ENCODE measurements around the gene POU4F1.

Gene POU4F1

DNA sequence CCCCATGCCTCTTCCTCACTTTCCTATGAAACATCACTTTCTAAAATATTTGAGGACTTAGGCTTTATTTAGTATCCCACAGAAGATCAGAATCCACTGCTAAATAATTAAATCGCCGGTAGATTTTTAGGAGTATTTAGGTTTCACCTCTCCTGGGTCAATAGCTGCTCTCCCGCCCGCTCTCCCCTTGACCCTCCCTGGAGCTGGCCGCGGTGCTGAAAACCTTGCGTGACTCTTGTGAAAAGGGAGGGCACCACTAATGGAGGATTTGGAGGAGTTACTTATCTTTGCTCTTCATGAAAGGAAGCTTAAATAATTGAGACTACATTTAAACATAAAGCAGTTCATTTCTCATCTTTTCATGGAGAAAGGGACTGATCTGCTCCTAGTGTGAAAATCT, 14.1 kb downstream of the POU4F1 start:
- no peak for DNase-seq

GRCh38 chr13:78587395-78587794, 16.0 kb downstream of the POU4F1 start:
- no peak for DNase-seq

GRCh38 chr13:78586706-78587105, 16.6 kb downstream of the POU4F1 start:
- DNase-seq = no peak

DNA sequence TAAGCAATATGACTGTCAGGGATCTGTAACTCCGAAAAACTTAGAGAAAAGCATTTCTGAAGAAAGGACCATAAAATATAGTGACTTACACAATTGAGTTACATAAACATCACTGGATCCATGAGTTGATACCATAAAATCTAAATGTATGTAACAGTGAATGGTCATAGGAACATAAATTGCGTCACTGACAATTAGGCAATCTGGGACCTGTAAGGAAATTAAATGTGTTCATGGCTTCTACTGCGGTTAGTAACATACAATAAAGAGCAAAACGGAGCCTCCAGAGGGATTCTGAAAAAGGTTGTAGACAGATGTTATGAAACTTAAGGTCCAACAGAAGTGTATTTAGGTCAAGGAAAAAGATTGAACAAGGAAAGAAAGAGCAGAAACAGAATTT, 27.1 kb downstream of the POU4F1 start:
- no peak for DNase-seq

- no peak for DNase-seq
Measured at GRCh38 chr13:78572459-78572858, 30.9 kb downstream of the POU4F1 start.

- no peak for DNase-seq
Measured at GRCh38 chr13:78569029-78569428, 34.3 kb downstream of the POU4F1 start.

GRCh38 chr13:78566631-78567030, 36.7 kb downstream of the POU4F1 start:
- no peak for DNase-seq

DNA sequence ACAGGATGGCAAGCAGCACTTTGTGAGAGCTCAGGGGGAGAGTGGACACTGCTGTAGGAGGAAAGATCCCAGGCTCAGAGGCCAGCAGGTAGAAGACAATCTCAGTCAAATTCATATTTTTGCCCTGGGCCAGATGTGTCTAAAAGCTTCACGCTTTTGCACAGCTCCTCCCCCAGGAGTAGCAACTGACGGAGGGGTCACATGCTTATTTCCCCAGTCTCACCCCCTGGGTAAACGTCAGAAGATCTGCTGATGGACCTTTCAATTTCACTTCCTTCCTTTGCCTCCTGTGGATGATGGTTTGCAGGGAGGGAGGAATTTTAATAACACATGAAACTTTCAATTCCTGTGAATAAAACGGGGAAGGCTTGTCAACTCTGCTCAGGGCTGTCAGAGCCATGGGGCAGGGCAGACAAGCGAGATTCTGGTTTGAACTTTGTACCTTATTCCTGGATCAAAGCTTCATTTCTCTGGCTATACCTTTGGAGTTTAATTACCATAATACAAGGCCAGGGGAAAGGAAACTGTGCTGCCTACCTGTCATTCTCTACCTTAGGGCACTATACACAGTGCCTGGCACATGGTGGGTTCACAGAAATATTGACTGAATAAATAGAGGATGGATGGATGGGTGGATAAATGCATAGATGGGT, 41.0 kb downstream of the POU4F1 start:
- no peak for DNase-seq
